HG03060 (cell line): ENCODE results near the gene RFTN1.
A peak's percentile ranks its signal among the peaks of the same experiment; 100 is the strongest.

Experiments used
- ATAC-seq: cut with Tn5 transposase; IDR thresholded peaks from one replicate; pipeline ENCODE4 v1.9.1; 2021; ENCODE audit warnings: low read depth, moderate number of reproducible peaks; ENCODE audit not compliant: unreplicated experiment

RFTN1 gene

DNA sequence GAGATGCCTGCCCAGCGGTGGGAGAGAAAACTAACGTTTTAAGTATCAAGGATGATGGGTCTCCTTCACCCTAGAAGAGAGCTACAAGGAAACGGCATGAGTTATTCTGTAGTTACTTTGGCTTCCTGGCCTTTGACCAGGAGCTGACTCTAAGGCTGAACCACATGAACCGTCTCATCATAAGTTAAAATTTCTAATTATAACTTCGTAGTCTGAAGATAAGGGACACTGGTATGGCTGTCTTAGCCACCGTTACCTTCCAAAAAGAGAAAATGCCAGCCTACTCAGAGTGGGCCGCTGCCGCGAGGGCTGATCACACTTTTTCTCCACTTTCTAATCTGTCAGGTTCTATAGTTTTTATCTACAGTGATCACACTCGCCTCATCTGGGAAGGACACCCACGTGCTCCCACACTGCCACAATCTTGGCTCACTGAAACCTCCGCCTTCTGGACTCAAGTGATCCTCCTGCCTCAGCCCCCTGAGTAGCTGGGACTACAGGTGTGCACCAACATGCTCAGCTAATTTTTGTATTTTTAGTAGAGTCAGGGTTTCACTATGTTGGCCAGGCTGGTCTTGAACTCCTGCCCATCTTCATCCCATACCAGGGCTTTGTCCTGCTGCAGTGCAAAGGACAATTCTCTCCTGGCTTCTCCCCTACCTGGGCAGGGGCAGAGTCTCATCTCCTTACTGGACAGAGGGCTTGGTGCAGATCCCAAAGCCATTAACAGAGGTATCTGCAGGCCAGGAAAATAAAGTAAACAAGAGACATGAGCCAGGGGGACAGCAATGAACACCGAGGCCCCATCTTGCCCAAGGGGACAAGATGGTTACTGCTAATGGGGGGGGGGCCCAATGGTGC lies 73.4 kb downstream of the RFTN1 start:
- no peak for ATAC-seq

DNA sequence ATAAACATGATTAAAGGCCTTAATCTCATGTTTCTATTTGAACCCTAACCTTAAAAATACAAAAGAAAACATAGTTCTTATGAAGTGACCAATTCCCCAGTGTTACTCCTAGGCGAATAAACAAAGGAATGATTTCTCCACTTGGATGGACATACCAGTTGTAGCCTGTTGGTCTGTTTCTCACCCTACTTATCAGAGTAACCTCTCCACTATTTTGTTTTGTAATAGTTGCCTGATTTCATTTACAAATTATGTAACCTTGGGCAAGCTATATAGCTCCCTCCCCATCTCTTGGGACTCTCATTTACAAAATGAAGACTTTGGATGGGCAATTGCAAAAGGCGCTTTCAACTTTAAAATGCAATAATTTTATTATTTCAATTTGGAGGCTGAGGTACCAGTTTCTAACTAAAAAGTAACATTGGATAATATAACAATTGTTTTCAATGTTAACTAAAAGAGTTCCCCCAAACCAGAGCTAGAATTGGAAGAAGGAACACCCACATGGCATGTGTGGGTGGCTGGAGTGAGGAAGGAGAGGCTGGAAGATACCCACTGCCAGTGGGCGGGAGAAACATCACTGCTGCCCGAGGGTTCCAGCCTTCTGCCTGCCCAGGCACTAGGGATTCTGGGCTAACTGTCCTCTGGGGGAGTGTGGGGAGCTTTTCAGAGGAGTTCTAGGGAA lies 74.2 kb downstream of the RFTN1 start:
- ATAC-seq, result no peak

DNA sequence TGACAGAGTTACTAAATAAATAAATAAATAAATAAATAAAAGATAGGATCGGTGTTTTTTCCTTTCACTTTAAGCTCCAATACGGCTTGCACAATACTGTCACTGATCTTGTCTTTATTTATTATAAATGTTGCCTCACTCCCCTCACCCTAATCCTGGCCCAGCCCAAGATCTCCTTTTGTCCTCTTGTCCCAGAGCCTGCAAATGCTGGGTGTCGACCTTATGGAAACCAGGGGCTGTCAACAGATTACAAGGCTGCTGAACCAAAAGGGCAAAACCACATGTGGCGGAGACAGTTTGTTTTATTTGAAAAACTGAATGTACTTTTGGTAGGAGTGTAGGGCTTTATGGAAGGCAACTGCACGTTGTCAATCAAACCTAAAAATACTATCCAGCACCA lies 75.9 kb downstream of the RFTN1 start:
- ATAC-seq, result no peak

DNA sequence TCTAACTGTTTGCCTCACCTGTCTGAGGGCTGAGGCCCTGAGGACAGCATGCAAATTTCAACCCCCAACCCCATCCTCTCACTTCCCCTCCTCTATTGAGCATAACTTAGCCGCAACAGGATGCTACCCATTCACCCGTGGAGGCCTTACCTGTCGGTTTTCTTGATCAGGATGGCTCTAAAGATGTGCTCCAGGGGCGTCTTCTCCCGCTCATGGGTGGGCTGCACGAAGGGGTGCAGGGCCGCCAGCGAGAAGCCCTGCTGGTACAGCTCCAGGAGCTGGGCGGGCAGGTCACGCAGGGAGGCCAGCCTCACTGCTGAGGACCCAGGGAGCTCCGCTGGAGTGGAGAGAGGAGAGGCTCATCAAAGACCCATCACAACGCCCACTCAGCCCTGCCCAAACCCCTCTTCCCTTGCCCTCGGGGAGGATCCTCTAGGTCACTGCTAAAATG lies 79.8 kb downstream of the RFTN1 start:
- ATAC-seq, result peak; percentile 39

DNA sequence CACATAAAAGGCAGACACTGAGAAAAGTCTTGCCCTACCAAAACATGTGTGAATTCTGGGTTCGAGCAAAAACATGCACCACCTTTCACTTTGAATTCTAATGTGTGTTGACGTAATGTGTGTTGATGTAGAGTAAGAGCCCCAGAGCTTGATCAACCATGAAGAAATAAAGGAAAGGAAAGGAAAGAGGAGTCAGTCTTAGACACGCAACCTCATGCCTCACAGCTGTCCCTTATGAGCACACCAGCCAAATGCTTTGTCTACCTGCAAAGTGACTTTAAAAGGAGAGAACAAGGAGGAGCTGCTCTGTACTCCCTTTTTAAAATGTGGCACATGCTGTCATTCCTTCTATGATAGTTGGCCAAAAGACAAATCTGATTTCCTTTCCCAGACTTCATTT lies 80.8 kb downstream of the RFTN1 start:
- no peak for ATAC-seq

DNA sequence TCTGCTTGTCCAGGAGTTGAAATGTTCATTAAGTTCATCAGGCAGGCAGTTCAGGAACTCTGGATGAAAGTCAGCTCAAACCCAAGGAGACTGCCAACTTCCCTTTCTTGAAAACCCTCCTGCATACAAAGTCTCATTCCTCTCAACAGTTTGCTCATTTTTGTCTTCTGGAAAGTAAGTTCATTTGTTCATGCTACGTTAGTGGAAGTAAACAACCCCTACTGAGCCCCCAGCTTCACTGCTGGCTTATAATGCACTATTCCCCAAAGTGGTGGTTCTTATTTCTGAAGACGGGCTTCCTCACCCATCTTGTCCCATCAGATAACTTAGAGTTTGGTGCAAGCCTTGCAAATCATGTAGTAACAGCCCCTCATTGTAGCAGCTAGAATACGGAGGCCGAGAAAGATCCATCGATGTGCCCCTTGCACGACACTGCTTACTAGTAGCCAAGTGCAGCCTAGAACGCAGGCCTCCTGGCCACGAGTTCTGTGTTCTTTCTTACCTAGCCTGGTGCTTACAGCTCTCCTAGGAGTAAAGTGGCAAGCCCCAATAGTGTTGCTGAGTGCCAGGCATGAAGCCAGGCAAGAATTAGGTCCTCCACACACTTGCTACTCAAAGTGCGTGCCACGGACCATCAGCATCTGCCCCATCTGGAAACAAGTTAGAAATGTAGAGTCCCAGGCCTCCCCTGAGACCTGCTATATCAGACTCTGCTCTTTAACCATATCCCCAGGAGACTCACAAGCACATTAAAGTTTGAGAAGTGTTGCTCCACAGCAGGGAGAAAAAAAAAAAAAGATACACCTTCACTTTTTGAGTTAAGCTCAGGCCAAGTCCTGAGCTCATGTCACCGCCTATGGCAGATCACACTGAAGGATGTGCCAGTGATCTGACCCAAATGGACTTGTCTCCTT lies 82.5 kb downstream of the RFTN1 start:
- ATAC-seq, result peak; percentile 69

DNA sequence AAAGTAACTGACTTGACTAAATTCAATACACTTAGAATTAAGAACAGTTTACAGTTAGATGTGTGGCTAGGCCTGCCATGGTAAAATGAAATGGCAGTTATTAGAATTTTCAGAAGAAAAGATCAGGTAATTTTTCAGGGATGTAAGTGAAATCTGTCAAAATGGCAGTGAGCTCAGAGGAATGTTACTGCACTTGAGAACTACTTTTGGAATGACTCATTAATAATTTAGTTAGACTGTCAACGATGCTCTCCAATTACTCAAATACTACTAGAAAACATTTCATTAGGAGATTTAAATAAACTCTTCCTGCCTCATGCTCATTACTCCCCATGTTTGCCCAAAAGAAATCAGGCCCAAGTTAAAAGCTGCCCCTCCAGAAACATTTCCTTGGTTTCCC lies 84.4 kb downstream of the RFTN1 start:
- ATAC-seq, result no peak

DNA sequence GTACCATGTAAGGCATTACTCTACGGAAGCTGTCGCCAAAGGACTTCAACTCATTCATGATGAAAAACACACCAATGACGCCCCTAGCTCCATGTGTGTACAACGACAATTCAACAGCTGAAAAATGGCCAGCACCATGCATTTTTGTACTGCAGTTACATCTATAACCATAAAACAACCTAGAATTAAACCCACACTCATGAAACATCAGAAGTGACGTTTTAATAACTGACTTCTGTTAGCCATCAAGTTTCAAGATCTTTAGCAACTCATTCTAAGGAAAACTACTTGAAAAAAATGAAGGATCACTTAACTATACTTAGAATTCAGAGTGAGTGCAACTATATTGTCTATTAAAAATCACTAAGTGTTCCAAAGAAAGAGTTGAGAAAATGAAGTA lies 84.9 kb downstream of the RFTN1 start:
- ATAC-seq, result no peak

DNA sequence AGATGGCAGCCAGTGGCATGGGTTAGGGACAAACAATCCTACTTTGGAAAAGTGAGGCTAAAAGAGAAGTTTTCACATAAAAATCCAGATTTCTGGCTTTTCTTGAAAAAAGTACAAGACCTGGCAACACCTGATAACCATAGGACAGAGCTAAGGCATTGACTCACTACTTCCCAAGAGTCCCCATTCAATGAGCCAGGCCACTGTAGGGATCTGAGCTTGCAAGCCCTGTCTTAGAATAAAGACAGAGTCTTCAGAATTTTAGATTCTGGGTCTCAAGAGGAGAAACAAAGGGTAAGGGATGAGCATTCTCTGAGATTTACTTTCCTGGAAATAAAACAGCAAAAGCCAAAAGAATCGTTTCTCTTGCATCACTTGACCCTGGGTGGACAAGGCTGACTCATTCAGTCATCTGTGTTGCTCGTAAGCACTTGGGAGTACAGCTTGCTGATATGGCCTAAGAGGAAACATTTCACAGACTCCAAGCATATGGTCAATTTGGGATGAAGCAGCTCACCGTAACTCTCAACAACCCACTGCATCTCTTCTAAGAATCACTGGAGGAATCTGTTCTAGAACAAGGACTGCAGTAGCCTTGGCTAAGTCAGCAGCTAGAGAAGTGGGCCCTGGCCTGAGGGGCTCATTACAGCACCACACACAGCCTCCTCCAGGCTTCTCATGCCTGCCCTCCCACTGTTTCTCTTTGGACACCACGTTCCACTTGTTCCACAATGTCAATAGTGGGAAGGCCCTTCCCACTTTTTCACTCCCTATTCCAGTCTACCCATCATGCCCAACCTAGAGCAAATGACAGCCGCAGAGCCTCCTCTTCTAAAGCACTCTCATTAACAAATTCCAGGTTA lies 86.2 kb downstream of the RFTN1 start:
- ATAC-seq, result no peak

DNA sequence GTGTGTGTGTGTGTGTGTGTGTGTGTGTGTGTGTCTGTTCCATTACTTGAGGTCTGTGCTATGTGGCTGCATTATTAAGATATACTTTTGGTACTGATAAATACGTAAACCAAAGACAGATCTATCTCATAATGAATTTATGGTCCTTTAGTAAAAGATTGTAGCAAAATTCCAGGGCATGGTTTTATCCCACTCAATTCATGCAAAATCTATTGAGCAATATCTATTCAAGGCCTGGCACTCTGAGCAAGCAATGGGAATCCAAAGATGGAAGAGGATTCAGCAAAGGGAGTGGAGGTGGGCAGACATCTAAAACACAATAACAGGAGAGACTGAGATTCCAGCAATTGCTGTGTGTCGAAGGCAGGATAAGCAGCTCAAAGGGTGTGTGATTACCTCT lies 86.8 kb downstream of the RFTN1 start:
- ATAC-seq, result no peak

DNA sequence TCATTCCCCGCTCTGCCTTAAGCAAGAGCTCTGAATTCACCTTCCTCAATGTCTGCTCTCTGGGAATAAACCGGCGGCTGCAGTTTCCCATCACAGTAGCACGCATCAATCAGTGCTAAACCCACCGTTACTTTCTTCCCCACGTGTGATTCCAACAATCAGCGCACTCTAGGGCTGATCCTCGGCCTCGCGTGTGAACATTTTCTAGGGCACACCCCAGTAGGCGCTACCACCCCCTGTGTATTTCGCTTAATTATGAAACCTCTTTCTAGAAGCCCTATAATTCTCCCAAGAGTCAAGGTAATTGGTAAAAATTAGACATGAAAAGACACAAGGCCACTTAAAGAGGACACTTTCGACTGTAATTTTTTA lies 87.5 kb downstream of the RFTN1 start:
- no peak for ATAC-seq

DNA sequence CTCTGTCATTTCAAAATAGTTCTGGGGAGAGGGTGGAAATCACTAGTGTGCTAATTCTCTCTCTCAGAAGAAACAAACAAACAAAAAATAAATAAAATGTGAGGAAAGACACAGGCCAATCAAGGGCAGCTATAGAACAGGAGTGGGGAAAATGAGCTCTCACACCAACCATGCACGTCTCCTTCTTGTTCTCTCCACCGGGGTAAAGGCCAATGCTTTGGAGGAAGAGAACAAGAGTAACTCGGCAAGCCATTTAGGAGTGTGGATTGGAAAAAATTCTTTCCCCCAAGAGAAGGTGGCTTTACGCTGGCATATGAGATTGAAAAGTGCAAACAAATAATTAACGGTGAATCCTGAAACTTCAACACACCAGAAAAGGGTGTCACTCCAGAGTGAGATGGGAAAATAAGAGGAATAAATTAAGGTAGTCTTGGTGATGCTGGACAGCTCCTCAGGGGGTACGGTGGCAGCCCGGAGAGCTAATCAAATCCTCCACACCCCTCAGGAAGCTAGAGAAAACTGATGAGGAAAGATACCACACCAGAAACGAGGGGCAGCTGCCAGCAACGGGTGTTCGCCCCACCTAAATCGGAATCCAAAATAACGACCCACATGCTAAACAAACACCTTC lies 88.0 kb downstream of the RFTN1 start:
- ATAC-seq, result no peak

DNA sequence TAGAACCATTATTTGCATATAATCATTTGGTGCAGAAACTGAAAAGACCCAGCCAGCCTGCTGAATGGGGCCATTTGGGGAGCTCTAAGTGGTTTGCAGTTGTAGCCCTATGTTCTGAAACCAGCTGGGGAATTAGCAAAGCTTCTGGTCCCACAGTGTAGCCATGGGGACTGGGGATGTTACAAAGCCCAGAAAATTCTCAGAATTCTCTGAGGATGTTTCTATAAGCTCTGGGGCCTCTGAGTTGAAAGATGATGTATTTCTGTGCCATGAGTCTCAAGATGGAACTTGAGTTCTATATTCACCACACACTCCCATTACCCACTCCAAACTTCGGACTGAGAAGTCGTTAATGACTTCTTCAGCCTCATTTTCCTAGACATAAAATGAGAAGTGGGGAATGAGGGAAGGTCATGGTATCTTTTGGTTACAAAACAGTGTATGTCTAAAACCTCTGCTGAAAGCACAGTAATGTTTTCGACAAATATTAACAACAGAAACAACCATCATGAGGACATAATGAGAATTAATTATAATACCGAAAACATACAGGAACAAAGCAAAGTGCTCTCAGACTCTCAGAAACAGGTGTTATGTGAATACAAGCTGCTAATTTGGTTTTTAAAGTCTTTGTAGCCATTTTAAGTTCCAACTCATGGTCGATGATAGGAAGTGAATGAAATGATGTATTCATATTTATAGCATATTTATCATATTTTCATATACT lies 89.4 kb downstream of the RFTN1 start:
- ATAC-seq, result peak; percentile 59

DNA sequence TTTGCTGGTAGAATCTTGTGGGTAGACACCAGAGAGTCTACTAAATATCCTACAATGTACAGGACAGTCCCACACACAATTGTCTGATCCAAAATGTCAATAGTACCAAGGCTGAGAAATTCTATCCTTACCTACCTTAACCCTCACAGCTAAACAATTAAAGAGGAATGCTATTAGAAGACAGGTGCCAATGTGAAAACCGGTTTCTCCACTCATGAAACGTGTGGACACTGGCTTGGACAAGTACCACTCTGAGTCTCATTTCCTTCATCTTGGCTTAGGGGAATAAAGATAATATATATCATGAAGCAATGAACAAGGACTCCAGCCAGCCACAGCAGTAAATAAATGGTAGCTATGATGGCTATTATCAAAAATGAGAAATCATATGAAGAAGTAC lies 90.2 kb downstream of the RFTN1 start:
- ATAC-seq, result no peak

DNA sequence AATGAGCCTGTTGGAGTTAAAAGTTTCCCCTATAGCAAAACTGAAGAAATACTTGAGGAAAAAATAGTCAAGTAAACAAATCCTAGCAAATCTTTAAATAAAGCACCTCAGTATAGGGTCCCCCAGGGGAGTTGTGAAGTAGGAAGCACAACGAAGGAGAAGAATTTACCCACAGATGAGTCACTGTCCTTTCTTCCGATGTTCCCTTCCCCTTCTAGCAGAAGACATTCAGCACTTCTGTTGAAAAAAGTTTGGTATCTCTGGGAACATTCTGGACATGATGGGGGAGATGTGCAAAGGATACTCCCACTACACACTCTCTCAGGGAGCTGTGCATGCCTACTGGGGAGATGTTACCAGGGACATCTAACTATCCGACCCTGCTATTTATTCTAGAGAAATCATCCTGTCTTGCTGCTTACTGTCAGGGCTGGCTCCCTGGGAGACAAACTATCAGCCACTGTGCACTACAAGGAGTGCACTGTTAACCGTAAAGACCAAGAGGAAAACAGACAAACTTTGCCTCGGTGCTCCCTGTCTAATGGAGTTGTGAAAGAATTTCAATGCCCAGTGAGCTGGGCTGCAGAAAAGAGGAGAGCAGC lies 93.8 kb downstream of the RFTN1 start:
- no peak for ATAC-seq

DNA sequence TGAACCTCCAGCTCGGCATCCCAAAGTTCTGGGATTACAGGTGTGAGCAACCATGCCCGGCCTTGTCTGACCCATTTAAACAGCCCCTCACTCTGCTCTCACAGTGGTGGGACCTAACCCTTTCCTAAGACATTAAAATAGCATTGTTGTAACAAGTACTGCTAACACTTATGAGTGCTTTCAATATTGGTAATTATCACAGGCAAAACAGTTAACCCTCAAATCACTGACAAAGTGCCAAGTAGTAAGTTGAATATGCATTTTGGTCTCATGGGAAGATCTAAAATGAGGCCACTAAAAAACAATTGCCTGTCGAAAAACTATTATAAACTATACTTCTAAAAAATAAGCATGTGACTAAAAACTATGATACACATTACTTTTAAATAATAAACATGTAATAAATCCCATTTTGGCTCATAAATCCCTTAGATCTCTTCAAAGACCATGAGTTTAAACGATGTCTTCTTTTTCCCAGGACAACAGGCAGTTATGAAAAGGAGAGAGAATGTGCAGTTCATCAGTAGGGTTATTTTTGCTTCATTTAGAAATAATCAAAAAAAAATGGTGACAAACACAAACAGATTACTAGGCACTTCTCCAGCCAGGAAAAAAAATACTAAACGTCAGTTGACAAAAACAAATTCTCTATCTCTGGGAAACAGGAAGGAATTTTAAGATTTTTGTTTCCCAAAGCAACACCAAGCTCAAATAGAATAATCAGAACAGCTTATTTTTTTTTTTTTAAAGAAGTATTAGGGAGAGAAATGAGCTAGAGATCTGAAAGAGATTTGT lies 95.4 kb downstream of the RFTN1 start:
- ATAC-seq, result no peak

DNA sequence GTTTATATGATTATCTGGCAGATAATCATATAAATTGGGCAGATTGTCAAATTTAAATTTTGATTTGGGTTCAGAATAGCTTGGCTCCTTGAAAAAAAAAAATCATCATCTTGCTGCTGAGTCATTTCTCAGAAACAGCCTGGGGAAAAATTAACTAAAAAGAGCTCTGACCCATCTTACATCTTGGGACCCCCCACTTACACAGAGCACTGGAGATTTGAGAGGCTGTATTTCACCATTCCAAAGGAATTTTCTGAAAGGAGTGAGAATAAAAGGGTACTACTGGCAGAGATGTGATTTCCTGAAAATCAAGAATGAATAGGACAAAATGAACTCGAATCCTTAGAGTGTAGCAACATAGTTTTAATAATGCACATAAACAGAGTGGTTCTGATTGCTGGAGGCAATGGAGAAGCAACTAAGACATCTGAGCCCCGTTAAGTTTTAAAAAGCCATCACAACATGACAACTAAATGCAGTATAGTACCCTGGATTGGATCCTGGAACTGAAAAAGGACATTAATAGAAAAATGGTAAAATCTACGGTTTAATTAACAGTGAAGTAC lies 97.5 kb downstream of the RFTN1 start:
- ATAC-seq, result no peak
